Measurements from ENCODE around the gene DTX2. TPM values are rescaled to one million over a fixed set of nuclear protein-coding genes. Genes with fewer than 3 reads are reported as not detected.
"Not testable (repeated sequence)": the region's sequence is repeated elsewhere in the genome, so short reads cannot be mapped to it uniquely, and the experiment has no call there.

The DTX2 gene
- total and polyA plus RNA-seq, 2 of the 4 experiments (the other 2 are of a cell fraction), result 1.8 to 7.7 TPM

GRCh38 chr7:76421097-76421496 is 40.4 kb upstream of the DTX2 start:
- Histone ChIP-seq H4K91ac (ENCODE audit: insufficient read depth, low read depth, low read length) (0 out of 2 replicates have a peak overlapping the region, but pooled peaks have one; percentile 68), H2BK20ac (ENCODE audit: low read depth, low read length) (peak overlapping the region; percentile 80), H4K8ac (ENCODE audit: low read depth in 2 of 2, low read length in 2 of 2) (peak overlapping the region in 1 of 2 experiments; percentile 78; a peak in 1 of 4 replicates), H3K4me1 (ENCODE audit: control insufficient read depth, insufficient read depth, low read length) (peaks cover 11% of the 10 kb centered on the region), H3K4ac (ENCODE audit: low read depth, low read length) (peak overlapping the region; percentile 89), H3K14ac (replicated peaks; ENCODE audit: low read depth, low read length) (0 out of 2 replicates have a peak overlapping the region, but pooled peaks have one; percentile 36), H3K18ac (ENCODE audit: low read depth, low read length) (peak overlapping the region; percentile 87; the same call in 1 of the 2 replicates), H2BK5ac (ENCODE audit: low read depth, low read length, poor library complexity, severe bottlenecking) (peak overlapping the region; percentile 93), H2AK5ac (ENCODE audit: low read depth, low read length) (peak overlapping the region; percentile 37), H3K27ac (ENCODE audit: insufficient read depth, low read length) (peak overlapping the region; percentile 72), H4K5ac (ENCODE audit: low read depth, low read length) (peak overlapping the region; percentile 81; the same call in 1 of the 2 replicates), H2AFZ (replicated peaks; ENCODE audit: low read length, poor library complexity) (peak overlapping the region; percentile 11), H2BK120ac (ENCODE audit: low read depth, low read length) (peak overlapping the region; percentile 85), H2BK15ac (ENCODE audit: low read depth, low read length) (peak overlapping the region; percentile 79; the same call in 2 of the 3 replicates)
- POLR2A ChIA-PET (ENCODE audit: unreplicated experiment); H3K4me3 ChIP-seq (ENCODE audit: insufficient read depth, low read depth, low read length); BruUV-seq (replicated peaks); H4K20me1 ChIP-seq (ENCODE audit: insufficient read depth, low read length); H3K4me2 ChIP-seq (ENCODE audit: low read depth, low read length); H3K9me1 ChIP-seq (ENCODE audit: insufficient read depth, low read length); H2AK9ac ChIP-seq (replicated peaks; ENCODE audit: low read depth, low read length, poor library complexity); dilution Hi-C loops (cut with HindIII; ENCODE audit: low sequenced_read_pairs, unreplicated experiment); H3K56ac ChIP-seq (ENCODE audit: extremely low read depth, insufficient read depth, low read length); in situ Hi-C loops (cut with MboI; ENCODE audit: low sequenced_read_pairs); intact Hi-C loops (cut with micrococcal nuclease); CTCF ChIA-PET; H3K23ac ChIP-seq (ENCODE audit: low read depth, low read length); H3K27me3 ChIP-seq (ENCODE audit: control insufficient read depth, insufficient read depth, low read length); H3K36me3 ChIP-seq (ENCODE audit: control insufficient read depth, insufficient read depth, low read length); H3K79me1 ChIP-seq (ENCODE audit: low read depth in 1 of 2, low read length in 2 of 2); H3K9me3 ChIP-seq (ENCODE audit: control insufficient read depth, insufficient read depth, low read length); H3K9ac ChIP-seq (ENCODE audit: low read depth, low read length): not testable (repeated sequence)
- WGBS, 2 experiments (ENCODE audit: extremely low coverage in 2 of 2, insufficient read length in 1 of 2), result 0% methylated on average over 2 of the region's 6 CpGs; no CpG with 5 or more reads in 1 of the 2 experiments
- DNase-seq, result peak; percentile 98
- ATAC-seq (ENCODE audit: low read depth), result peak; percentile 94
- TF ChIP-seq BHLHE40 (IDR thresholded peaks at IDR 0.05; ENCODE audit: low read depth, low read length), result peak; percentile 29; the same call in 1 of the 2 replicates
- peak; percentile 41; the same call in 1 of the 2 replicates for TF ChIP-seq USF2 (IDR thresholded peaks at IDR 0.05; ENCODE audit: low read depth, low read length)
- TF ChIP-seq FOS (IDR thresholded peaks at IDR 0.05; ENCODE audit: low read depth, low read length), result peak; percentile 89

Measured in IMR-90 (cell line).